Stimulated activated CD4-positive, alpha-beta T cell treated with anti-CD3 and anti-CD28 coated beads, Interleukin-2, amount 100 ng/mL, for 4 hours (primary cell): ENCODE data around the gene UBE2E1.

Experiments used
- DNase-seq: peaks from one replicate; pipeline ENCODE4 v3.0.0-alpha.2; 2020; ENCODE audit warnings: low read depth

The UBE2E1 gene

DNA sequence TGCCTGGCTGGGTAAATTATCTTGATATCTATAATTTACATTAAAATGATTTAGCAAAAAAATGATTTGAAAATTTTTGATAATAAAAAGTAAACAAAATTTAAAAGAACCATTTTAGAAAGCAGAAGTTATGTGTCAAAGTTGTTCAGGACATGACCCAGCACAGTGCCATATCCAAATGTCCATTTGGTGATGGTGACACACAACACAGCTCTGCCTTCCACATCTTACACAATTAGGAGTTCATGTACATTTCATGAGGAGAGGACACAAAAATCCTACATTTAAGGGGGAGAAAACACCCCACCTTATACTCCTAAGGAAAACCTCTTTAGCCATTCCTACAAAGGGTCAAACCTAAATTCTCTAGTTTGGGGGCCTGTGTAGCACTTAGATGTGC is 10.7 kb upstream of the UBE2E1 start:
- DNase-seq, result no peak

- DNase-seq, result no peak
These were observed 9.2 kb upstream of the UBE2E1 start for GRCh38 chr3:23796518-23796917.

GRCh38 chr3:23797491-23797890 is 8.3 kb upstream of the UBE2E1 start:
- no peak for DNase-seq

DNA sequence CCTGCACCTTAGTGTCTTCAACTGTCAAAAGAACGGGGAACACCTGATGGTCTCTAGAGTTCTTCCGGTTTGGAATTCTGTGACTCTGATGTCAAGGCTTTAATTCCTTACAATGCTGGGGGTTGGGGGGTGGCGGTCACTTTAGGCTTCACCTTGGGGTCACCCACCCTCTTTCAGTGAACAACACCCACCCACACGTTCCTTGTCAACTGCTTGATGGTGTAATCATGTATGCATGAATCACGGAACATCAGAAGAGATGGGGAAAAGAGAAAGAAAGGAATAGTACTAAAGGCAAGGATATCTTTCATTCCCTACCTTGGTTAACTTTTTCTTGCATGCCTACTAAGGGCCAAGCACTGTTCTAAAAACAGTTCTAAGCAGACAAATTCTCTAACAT is 7.3 kb upstream of the UBE2E1 start:
- DNase-seq, result no peak

GRCh38 chr3:23798876-23799275 is 6.9 kb upstream of the UBE2E1 start:
- DNase-seq, result no peak

GRCh38 chr3:23800731-23801130 is 5.0 kb upstream of the UBE2E1 start:
- DNase-seq, result no peak

DNA sequence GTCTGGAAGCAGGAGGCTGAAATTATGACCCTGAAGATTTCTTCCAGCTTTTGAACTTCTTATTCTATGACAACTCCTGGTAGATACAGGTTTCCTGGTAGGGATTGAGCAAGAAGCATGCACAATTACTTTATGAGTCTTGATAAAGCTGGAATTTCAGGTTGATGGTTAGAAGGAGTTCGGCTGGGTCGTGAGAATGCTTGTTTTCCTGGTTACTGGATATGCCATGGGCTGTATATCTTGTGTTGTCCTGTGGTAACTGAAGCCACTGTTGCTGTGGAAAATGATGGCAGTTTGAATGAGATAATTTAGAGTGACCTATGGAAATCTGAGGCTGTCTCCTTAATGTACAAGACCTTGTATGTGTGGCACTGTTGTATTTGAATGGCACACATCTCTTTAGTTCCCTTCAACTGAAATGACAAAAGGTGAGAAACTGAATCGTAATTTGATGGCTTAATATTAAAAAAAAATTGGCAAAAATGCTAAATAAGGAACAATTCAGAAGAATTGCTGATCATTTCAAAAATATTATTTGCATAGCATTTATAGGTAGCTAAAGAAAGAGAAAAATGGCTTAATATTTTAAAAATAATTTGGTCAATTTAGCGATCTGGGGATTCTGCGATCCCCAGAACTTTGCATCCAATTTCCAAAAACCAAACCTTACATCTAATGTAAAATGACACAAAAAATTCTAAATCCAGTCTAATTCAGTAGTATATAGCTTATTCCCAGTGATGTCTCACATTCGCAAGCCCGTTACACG is 1.1 kb upstream of the UBE2E1 start:
- DNase-seq, result no peak

DNA sequence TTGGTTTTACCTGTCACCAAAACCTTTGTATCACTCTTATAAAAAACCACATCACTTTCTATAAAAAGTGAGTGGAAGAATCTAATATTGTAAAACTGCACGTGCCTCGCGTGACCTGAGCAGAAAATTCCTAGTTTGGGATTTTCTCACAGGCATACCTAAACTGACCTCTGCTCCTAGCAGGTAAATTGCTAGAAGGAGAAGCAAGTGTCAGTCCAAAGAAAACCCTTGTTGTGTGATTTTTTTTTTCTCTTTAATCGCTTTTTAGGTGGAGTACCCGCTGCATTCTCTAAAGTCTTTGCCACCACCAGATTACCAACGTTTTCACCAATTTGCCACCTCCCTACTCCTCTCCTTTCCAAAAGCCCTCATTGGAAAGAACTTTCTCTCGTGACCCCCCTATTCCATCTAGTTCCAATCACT is 534 bp upstream of the UBE2E1 start:
- DNase-seq, result no peak

- DNase-seq, result no peak
These were observed 1.0 kb downstream of the UBE2E1 start for GRCh38 chr3:23806534-23807423.

DNA sequence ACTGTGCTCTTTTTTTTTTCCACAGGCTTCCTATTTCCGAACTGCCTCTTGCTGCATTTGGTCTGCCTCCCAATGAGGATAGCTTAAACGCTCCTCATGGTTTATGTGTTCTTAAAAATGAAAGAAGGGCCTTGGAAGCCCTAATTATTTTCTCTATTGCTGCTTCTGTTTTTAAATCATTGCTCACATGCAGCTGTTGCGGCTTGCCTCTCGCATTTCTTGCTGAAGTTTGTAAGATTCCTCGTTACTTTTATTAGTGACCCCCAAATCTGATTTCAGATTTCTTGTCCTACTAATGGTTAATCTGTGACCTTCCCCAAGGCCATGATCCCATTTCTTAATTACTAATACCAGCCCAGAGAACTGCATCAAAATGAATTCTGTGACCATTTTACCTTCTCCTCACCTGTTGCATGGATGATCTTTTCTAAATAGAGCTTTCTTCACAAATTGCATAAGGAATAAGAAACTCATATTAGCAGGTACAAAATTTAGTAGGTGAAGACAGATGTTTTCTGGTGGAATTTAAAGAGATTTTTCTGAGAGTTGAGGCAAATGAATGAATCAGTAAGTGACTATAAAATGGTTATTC is 1.8 kb downstream of the UBE2E1 start:
- no peak for DNase-seq

GRCh38 chr3:23808525-23808924 is 2.8 kb downstream of the UBE2E1 start:
- DNase-seq, result no peak

DNA sequence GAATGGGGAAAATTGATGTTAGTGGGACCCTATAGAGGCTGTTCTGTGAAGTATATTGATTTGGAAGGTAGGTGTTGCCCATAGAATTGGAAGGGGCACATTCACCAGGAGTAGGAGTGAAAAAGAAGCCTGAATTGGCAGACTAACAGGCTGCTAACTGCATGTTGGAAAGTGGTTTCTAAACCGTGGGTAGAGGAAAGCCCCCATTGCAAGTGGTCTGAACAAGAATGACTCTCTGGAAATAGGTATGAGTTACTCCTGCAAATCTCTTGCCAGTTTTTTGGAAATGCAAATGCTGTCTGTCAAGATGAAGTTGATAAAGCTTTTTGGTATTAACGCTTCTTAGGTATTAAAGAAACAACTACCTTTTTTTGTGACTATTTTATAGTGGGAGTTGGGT is 3.5 kb downstream of the UBE2E1 start:
- DNase-seq, result no peak

DNA sequence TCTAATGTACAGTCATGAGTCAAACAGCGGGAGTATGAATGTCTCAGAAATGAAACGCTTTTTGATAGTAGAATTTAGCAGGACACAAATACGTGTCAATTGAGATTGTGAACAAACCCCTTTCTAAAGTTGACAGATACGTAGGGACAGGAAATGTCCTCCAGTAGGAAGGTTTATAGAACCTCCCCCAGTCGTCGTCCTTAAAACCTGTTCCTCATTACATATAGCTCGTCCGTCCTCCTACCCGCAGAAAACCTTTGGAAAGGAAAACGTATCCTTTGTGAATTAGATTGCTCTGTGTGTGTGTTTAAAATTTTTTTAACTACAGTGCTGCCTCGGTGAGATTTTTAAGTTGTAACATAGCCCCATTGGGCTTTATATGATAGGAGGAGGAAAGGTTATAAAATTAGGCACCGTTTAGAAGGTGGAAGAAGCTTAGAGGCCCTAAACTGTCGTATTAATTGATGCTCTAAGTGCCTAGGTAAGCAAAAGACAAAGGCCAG is 4.1 kb downstream of the UBE2E1 start:
- no peak for DNase-seq

- no peak for DNase-seq
These were observed 4.8 kb downstream of the UBE2E1 start for GRCh38 chr3:23810343-23811184.

- DNase-seq, result no peak
These were observed 5.4 kb downstream of the UBE2E1 start for GRCh38 chr3:23811185-23811527.

DNA sequence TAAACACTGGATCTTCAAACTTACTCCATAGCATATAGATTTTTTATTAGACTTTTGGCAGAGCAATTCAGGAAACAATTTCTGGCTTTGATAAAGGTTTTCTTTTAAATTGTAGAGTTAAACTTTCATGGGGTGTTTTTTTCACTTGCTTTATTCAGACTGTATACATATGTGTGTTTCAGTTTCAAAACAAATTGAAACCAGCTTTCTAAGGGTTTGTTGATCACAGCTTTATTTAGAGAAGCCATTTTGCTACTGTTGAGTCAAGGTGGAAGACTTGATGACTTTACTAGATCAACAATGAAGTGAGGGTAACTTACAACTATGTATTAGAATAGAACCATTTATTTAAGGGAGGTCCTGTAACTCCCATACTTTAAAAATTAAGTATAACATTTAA is 6.2 kb downstream of the UBE2E1 start:
- no peak for DNase-seq

DNA sequence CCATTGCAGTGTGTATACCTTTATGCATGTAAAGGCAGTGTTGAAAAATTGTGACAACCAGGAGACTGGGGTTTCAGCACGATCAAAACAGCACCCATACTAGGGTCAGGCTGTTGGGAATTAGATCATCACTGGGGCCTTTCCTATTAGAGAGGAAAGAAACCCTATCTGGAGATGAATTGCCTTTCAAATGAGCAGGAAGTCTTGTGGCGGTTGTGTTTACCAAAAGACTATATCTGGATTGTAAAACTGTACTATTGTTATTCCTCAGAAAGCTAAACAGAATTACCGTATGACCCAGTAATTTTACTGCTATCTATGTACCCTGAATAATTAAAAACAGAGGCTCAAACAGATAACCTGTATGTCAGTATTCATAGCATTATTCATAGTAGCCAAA is 10.1 kb downstream of the UBE2E1 start:
- DNase-seq, result no peak

DNA sequence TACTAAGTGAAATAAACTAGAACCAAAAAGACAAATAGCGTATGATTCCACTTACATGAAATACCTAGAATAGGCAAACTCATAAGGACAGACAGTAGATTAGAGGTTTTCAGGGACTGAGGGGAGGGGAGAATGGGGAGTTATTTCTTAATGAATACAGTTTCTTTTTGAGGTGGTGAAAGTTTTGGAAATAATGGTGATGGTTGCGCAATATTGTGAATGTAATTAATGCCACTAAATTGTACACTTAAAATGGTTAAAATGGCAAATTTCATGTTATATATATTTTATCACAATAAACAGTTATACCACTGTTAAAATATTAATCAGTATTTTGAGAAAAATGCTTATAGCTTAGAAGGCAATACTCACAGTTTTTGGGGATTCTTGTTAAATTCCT is 11.0 kb downstream of the UBE2E1 start:
- DNase-seq, result no peak

GRCh38 chr3:23817508-23818223 is 11.9 kb downstream of the UBE2E1 start:
- no peak for DNase-seq

DNA sequence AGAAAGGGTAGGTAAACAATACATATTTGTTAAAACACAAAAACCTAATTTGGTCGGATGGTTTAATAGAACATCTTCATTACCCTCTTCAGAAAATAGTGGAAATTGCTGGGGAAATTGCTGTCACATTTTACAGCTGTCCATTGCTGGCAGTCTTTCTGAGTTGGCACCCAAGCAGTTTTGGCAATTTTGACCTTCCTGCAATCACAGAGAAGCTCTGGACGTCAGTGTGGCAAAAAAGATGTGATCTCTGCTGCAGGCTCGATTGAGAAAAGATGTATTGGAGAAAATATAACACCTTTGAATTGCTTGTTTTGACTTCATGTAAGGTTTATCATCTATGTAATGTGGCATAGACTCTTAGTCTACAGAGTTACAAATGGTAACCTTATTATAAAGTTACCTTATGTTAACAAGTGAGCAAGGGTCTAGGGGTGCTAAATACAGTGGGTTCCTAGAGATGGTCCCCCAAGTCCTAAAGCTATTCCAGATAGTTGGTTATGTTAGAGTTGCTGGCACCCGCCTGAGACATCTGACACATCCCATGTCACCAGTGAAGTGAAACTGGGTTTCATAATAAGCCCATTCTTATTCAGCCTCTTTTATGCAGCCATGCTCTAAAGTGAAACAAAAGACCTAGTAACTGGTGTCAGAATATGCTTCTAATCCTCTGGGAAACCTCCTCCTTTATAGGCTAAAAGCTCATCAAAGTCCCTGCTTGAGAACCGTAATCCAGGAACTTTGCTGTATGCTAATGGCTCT is 14.0 kb downstream of the UBE2E1 start:
- no peak for DNase-seq

GRCh38 chr3:23820888-23821287 is 15.1 kb downstream of the UBE2E1 start:
- DNase-seq, result no peak
